IMR-90 (cell line): ENCODE measurements around the gene CNGB1. TPM values are rescaled to one million over a fixed set of nuclear protein-coding genes. Genes with fewer than 3 reads are reported as not detected.

Source experiments
- ATAC-seq: fragments of 200-7000 bp; cut with Tn5 transposase; 2 replicates; pipeline ENCODE4 v1.9.1; 2020; ENCODE audit warnings: low read depth, mild to moderate bottlenecking, moderate library complexity
- BruUV-seq: library from RNA; stranded (reverse); fragments of 400-500 nt; replicated peaks from 2 replicates; lab custom pipeline; 2021; lab: Mats Ljungman, UMichigan
- CTCF ChIA-PET: fragments of 300-600 bp; formaldehyde crosslinking; extraction: SDS; loops from one replicate; lab custom pipeline; 2021; ENCODE audit warnings: antibody characterized with exemption; lab: Yijun Ruan, JAX
- POLR2A ChIA-PET: fragments of 300-600 bp; sonication (Branson Sonifier 250); formaldehyde crosslinking; loops from one replicate; lab custom pipeline; 2022; ENCODE audit warnings: antibody characterized with exemption; ENCODE audit not compliant: unreplicated experiment; lab: Charles Lee
- DNase-seq: peaks from one replicate; pipeline ENCODE4 v3.0.0; 2013
- H2AFZ ChIP-seq: replicated peaks from 2 replicates; pipeline ENCODE3; 2013; ENCODE audit warnings: low read length, mild to moderate bottlenecking; ENCODE audit not compliant: poor library complexity
- H2AK5ac ChIP-seq: 2 replicates; pipeline ENCODE4 v1.6.1; 2013; ENCODE audit warnings: low read depth, low read length, inconsistent platforms
- H2AK9ac ChIP-seq: replicated peaks from 2 replicates; pipeline ENCODE3; 2013; ENCODE audit warnings: mild to moderate bottlenecking, low read depth, low read length, moderate library complexity; ENCODE audit not compliant: poor library complexity
- H2BK120ac ChIP-seq: 2 replicates; pipeline ENCODE4 v1.6.1; 2013; ENCODE audit warnings: low read depth, low read length, inconsistent platforms
- H2BK15ac ChIP-seq: 3 replicates; pipeline ENCODE4 v1.6.1; 2013; ENCODE audit warnings: low read depth, low read length, inconsistent platforms
- H2BK20ac ChIP-seq: 2 replicates; pipeline ENCODE4 v1.6.1; 2013; ENCODE audit warnings: low read depth, mild to moderate bottlenecking, inconsistent platforms, low read length, moderate library complexity
- H2BK5ac ChIP-seq: 2 replicates; pipeline ENCODE4 v1.6.1; 2013; ENCODE audit warnings: mild to moderate bottlenecking, low read depth, low read length, inconsistent platforms; ENCODE audit not compliant: poor library complexity, severe bottlenecking
- H3K14ac ChIP-seq: replicated peaks from 2 replicates; pipeline ENCODE4 v1.6.1; 2013; ENCODE audit warnings: low read depth, low read length, inconsistent platforms
- H3K18ac ChIP-seq: 2 replicates; pipeline ENCODE4 v1.6.1; 2013; ENCODE audit warnings: low read depth, low read length, control low read depth
- H3K23ac ChIP-seq: 2 replicates; pipeline ENCODE4 v1.6.1; 2013; ENCODE audit warnings: low read depth, low read length, inconsistent platforms
- H3K27ac ChIP-seq: 2 replicates; pipeline ENCODE4 v1.5.1; 2013; ENCODE audit warnings: mild to moderate bottlenecking, control low read depth, low read length; ENCODE audit not compliant: insufficient read depth
- H3K27me3 ChIP-seq: 2 replicates; pipeline ENCODE4 v1.6.1; 2013; ENCODE audit warnings: low read length; ENCODE audit not compliant: control insufficient read depth, insufficient read depth
- H3K36me3 ChIP-seq: 2 replicates; pipeline ENCODE4 v1.6.1; 2013; ENCODE audit warnings: low read length, mixed read lengths; ENCODE audit not compliant: control insufficient read depth, insufficient read depth
- H3K4ac ChIP-seq: 2 replicates; pipeline ENCODE4 v1.6.1; 2013; ENCODE audit warnings: low read depth, low read length, inconsistent platforms
- H3K4me1 ChIP-seq: 2 replicates; pipeline ENCODE4 v1.6.1; 2013; ENCODE audit warnings: low read length, mixed read lengths; ENCODE audit not compliant: control insufficient read depth, insufficient read depth
- H3K4me2 ChIP-seq: 2 replicates; pipeline ENCODE4 v1.6.1; 2013; ENCODE audit warnings: low read depth, mild to moderate bottlenecking, control low read depth, low read length, moderate library complexity
- H3K4me3 ChIP-seq: 2 replicates; pipeline ENCODE4 v1.5.1; 2013; ENCODE audit warnings: low read depth, mild to moderate bottlenecking, control low read depth, low read length, moderate library complexity; ENCODE audit not compliant: insufficient read depth
- H3K56ac ChIP-seq: 2 replicates; pipeline ENCODE4 v1.6.1; 2013; ENCODE audit warnings: low read length, inconsistent platforms; ENCODE audit not compliant: insufficient read depth; ENCODE audit errors: extremely low read depth
- H3K79me1 ChIP-seq, 2 experiments: 2 replicates each; pipeline ENCODE4 v1.6.1; 2013; ENCODE audit warnings: low read length in 2 of 2, inconsistent platforms in 1 of 2, low read depth in 1 of 2
- H3K9ac ChIP-seq: 2 replicates; pipeline ENCODE4 v1.6.1; 2013; ENCODE audit warnings: low read depth, low read length, control low read depth
- H3K9me1 ChIP-seq: 2 replicates; pipeline ENCODE4 v1.6.1; 2013; ENCODE audit warnings: low read length, inconsistent platforms; ENCODE audit not compliant: insufficient read depth
- H3K9me3 ChIP-seq: 2 replicates; pipeline ENCODE4 v1.6.1; 2013; ENCODE audit warnings: low read length; ENCODE audit not compliant: control insufficient read depth, insufficient read depth
- H4K20me1 ChIP-seq: 2 replicates; pipeline ENCODE4 v1.6.1; 2013; ENCODE audit warnings: low read length, inconsistent platforms; ENCODE audit not compliant: insufficient read depth
- H4K5ac ChIP-seq: 2 replicates; pipeline ENCODE4 v1.6.1; 2013; ENCODE audit warnings: mild to moderate bottlenecking, low read depth, low read length, control low read depth
- H4K8ac ChIP-seq, 2 experiments: 2 replicates each; pipeline ENCODE4 v1.6.1; 2013; ENCODE audit warnings: low read depth in 2 of 2, low read length in 2 of 2, control low read depth in 1 of 2, inconsistent platforms in 1 of 2
- H4K91ac ChIP-seq: 2 replicates; pipeline ENCODE4 v1.6.1; 2013; ENCODE audit warnings: low read depth, low read length, inconsistent platforms; ENCODE audit not compliant: insufficient read depth
- CEBPB ChIP-seq: IDR thresholded peaks from 2 replicates; pipeline ENCODE4 v1.6.1; 2012; ENCODE audit warnings: low read depth, low read length, improper control_type of control experiment
- CTCF ChIP-seq: conservative IDR thresholded peaks from 2 replicates; pipeline ENCODE4 v1.5.1; 2012; ENCODE audit warnings: mild to moderate bottlenecking, low read depth, low read length, improper control_type of control experiment
- MAFK ChIP-seq: IDR thresholded peaks from 2 replicates; pipeline ENCODE4 v1.6.1; 2012; ENCODE audit warnings: low read depth, low read length, improper control_type of control experiment
- RFX5 ChIP-seq: IDR thresholded peaks from 2 replicates; pipeline ENCODE4 v1.8.0; 2012; ENCODE audit warnings: low read depth, mild to moderate bottlenecking, low read length, moderate library complexity
- WGBS, 2 experiments: methylation state at CpG; one replicate each; pipeline versions ENCODE4 v1.1.5 to v1.1.7; 2013; ENCODE audit warnings: missing lambda C conversion rate in 2 of 2; ENCODE audit not compliant: insufficient read length in 1 of 2; ENCODE audit errors: extremely low coverage in 2 of 2; 5-methylcytosine and 5-hydroxymethylcytosine counted together
- dilution Hi-C: fragments of 300-500 bp; cut with HindIII; formaldehyde crosslinking; loops from one replicate; pipeline ENCODE4 v1.14.3; 2018; ENCODE audit warnings: low sequenced_read_pairs; ENCODE audit not compliant: unreplicated experiment
- in situ Hi-C: fragments of 300-500 bp; cut with MboI; formaldehyde crosslinking; loops from 3 replicates; pipeline ENCODE4 v1.14.3; 2019; ENCODE audit warnings: low sequenced_read_pairs, inconsistent platforms, mixed read lengths
- intact Hi-C: fragments of 100-400 bp; cut with micrococcal nuclease; formaldehyde crosslinking; loops from 2 replicates; pipeline ENCODE4 v1.10.0; 2022
- polyA plus RNA-seq, 3 experiments: library from polyadenylated mRNA; depleted of rRNA; stranded (reverse); fragments of >200 nt; gene quantifications; 2 replicates each; pipeline ENCODE4 v1.2.3, GENCODE V29; 2012; ENCODE audit warnings: low replicate concordance in 1 of 3
- total RNA-seq: library from RNA; depleted of rRNA; stranded (reverse); fragments of >200 nt; gene quantifications from 2 replicates; pipeline ENCODE4 v1.2.3, GENCODE V29; 2012

CNGB1 gene
- total and polyA plus RNA-seq, 2 of the 4 experiments (the other 2 are of a cell fraction), result not detected

DNA sequence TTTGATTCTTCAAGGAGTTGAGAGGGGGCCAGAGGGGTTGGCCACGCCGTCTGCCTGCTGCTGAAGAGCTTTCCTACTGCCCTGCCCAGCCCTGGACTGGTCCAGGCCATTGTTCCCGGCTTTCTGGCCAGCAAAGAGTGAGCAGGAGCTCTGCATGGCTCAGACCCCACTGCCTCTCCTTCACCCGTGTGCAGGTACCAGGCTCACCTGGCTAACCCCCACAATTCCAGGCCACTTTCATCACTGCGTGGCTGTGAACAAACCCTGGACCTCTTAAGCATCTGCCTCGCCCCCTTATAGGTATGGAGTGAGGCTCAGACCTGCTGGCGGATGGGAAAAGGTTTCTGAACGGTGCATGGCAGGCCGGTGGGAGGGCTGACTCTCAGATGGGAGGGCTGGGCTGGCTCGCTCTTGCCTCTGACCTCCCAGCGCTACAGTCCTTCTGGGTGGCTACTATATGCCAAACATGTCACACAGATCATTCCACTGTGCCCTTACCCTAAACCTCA, 20.7 kb upstream of the CNGB1 start:
- DNase-seq, result no peak
- in situ Hi-C loops (no loop called here), intact Hi-C loops (no loop called here), dilution Hi-C loops (no loop called here)
- Histone ChIP-seq H2BK120ac (no peak overlapping the region), H3K18ac (no peak overlapping the region), H3K14ac (no peak overlapping the region), H3K79me1 (peaks cover 3 to 16% of the 10 kb centered on the region in 2 experiments; a peak in 2 of 4 replicates), H3K4me2 (no peak overlapping the region), H3K4me1 (no peaks in the 10 kb centered on the region), H2AK5ac (no peak overlapping the region), H3K9me1 (no peaks in the 10 kb centered on the region), H3K9me3 (no peaks in the 10 kb centered on the region), H4K20me1 (peaks cover 13% of the 10 kb centered on the region), H2AFZ (no peak overlapping the region), H3K9ac (no peak overlapping the region), H3K23ac (no peak overlapping the region), H3K36me3 (peaks cover 17% of the 10 kb centered on the region; the same call in 1 of the 2 replicates), H2BK15ac (no peak overlapping the region), H2AK9ac (peak overlapping the region; percentile 50), H3K27me3 (peaks cover 12% of the 10 kb centered on the region; the same call in 1 of the 2 replicates), H4K91ac (no peak overlapping the region), H2BK5ac (no peak overlapping the region), H4K8ac (no peak overlapping the region), H3K27ac (no peak overlapping the region), H4K5ac (no peak overlapping the region), H3K56ac (no peak overlapping the region), H3K4me3 (no peak overlapping the region), H3K4ac (no peak overlapping the region), H2BK20ac (no peak overlapping the region)
- WGBS, 2 experiments, result no CpG with 5 or more reads among the region's 11 CpGs
- no peak for TF ChIP-seq RFX5
- no peak for TF ChIP-seq CTCF
- no peak for TF ChIP-seq CEBPB
- TF ChIP-seq MAFK, result no peak
- CTCF ChIA-PET, result no interaction called here
- BruUV-seq, result no TSS peak
- POLR2A ChIA-PET, result interaction anchor here (0.7 kb wide), 1 partner anchor 8 kb away, joined by 4 read pairs; no protein-coding TSS in a partner anchor
- no peak for ATAC-seq
